Kidney epithelial cell (primary cell): ENCODE results near the gene PTPRA. TPM values are rescaled to one million over a fixed set of nuclear protein-coding genes. Genes with fewer than 3 reads are reported as not detected.

Source experiments
- DNase-seq: peaks from one replicate; pipeline ENCODE4 v3.0.0-alpha.2; 2010; ENCODE audit warnings: low read depth
- H3K27me3 ChIP-seq: 2 replicates; pipeline ENCODE4 v1.6.0; 2011; ENCODE audit warnings: low read length; ENCODE audit not compliant: control insufficient read depth, insufficient read depth
- H3K36me3 ChIP-seq: 2 replicates; pipeline ENCODE4 v1.5.1; 2011; ENCODE audit warnings: low read length; ENCODE audit not compliant: control insufficient read depth, insufficient read depth
- H3K4me3 ChIP-seq: 2 replicates; pipeline ENCODE4 v1.5.1; 2011; ENCODE audit warnings: low read depth, mild to moderate bottlenecking, control low read depth, low read length
- CTCF ChIP-seq: IDR thresholded peaks from 2 replicates; pipeline ENCODE4 v1.5.1; 2011; ENCODE audit warnings: mild to moderate bottlenecking, moderate library complexity, low read length, control low read depth, inconsistent platforms; ENCODE audit not compliant: insufficient read depth, poor library complexity, severe bottlenecking
- total RNA-seq: library from RNA; depleted of rRNA; stranded (reverse); fragments of >200 nt; gene quantifications from 2 replicates; pipeline ENCODE4 v1.2.3, GENCODE V29; 2015

The PTPRA gene
- total RNA-seq, 1 donor from 2014 or later = 48.6 TPM

GRCh38 chr20:3088031-3088430 is 214.8 kb downstream of the PTPRA start:
- H3K27me3 ChIP-seq = peaks cover 25% of the 10 kb centered on the region
- TF ChIP-seq CTCF = no peak
- H3K4me3 ChIP-seq = no peak overlapping the region
- DNase-seq = no peak
- H3K36me3 ChIP-seq = no peaks in the 10 kb centered on the region

Other genes starting within 250 kb of the PTPRA start
- 141 and 142 TPM in 2 replicates for gene NOP56, start 220.8 kb upstream of the PTPRA start, total RNA-seq
- gene IDH3B, start 209.3 kb upstream of the PTPRA start, total RNA-seq = 99.7 and 118 TPM in 2 replicates
- 8.1 and 9.7 TPM in 2 replicates for gene EBF4, start 180.7 kb upstream of the PTPRA start, total RNA-seq
- 68.7 and 97.4 TPM in 2 replicates for gene CPXM1, start 72.9 kb upstream of the PTPRA start, total RNA-seq
- gene C20orf141, start 58.5 kb upstream of the PTPRA start, total RNA-seq = not detected in 2 replicates
- not detected in 2 replicates for gene TMEM239, start 57.1 kb upstream of the PTPRA start, total RNA-seq
- gene PCED1A, start 32.8 kb upstream of the PTPRA start, total RNA-seq = 30.4 and 35.5 TPM in 2 replicates
- 38.6 and 40.4 TPM in 2 replicates for gene VPS16, start 32.7 kb upstream of the PTPRA start, total RNA-seq
- gene GNRH2, start 170.1 kb downstream of the PTPRA start, total RNA-seq = 0.27 TPM in 1 of 2 replicates, not detected in the other
- 70.4 and 80.8 TPM in 2 replicates for gene MRPS26, start 172.6 kb downstream of the PTPRA start, total RNA-seq
- not detected in 2 replicates for gene OXT, start 198.1 kb downstream of the PTPRA start, total RNA-seq
- gene AVP, start 211.2 kb downstream of the PTPRA start, total RNA-seq = not detected in 2 replicates